Panc1 (cell line): ENCODE results near the gene DES.

Source experiments
- CTCF ChIP-seq: fragments of 450-650 bp; IDR thresholded peaks from 2 replicates; pipeline ENCODE4 v1.5.1; 2017; ENCODE audit warnings: mild to moderate bottlenecking
- REST ChIP-seq, 2 experiments: IDR thresholded peaks; 2 replicates each; pipeline ENCODE4 v1.6.1; 2011 to 2012; ENCODE audit warnings: low read depth in 2 of 2, control low read depth in 1 of 2, low read length in 1 of 2, mild to moderate bottlenecking in 1 of 2, moderate library complexity in 1 of 2; ENCODE audit not compliant: insufficient read depth in 1 of 2

GRCh38 chr2:219455581-219455980, 37.4 kb downstream of the DES start:
- no peak for TF ChIP-seq CTCF
- TF ChIP-seq REST (IDR thresholded peaks at IDR 0.05; ENCODE audit: insufficient read depth in 1 of 2, low read depth in 2 of 2, low read length in 1 of 2), result no peak
